ENCODE measurements around the gene PRDM13.
"Not testable (repeated sequence)": the region's sequence is repeated elsewhere in the genome, so short reads cannot be mapped to it uniquely, and the experiment has no call there.

PRDM13 gene

DNA sequence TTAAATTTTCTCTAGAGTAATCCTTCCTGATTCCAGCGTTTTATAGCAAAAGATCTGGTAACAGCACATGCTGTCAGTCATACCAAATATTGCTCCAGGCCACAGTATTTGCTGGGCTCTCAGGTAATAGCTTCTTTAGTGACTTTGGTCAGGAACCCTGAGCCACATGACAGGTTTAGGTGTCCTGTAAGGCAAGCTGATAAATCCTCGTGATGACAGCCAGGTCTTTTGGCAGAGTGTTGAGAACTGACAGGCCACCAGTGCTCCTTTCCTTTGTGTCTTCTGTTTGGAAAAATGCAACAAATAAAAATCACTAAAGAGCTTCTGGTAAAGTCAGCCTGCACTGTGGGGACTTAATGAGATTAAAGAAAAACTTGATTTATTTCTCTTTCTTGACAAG is 34.6 kb downstream of the PRDM13 start:
- Histone ChIP-seq H3K4me1 (ENCODE audit: control insufficient read depth, insufficient read depth, low read length) (no peaks in the 10 kb centered on the region), H3K36me3 (ENCODE audit: control insufficient read depth, insufficient read depth, low read length) (no peaks in the 10 kb centered on the region), H3K4me3 (ENCODE audit: low read depth, low read length) (no peak overlapping the region), H3K27me3 (ENCODE audit: control insufficient read depth, insufficient read depth, low read length) (no peaks in the 10 kb centered on the region; the same call in 1 of the 2 replicates), H3K9ac (ENCODE audit: low read depth, low read length) (no peak overlapping the region), H3K9me3 (ENCODE audit: control insufficient read depth, insufficient read depth, low read length) (peaks cover 12% of the 10 kb centered on the region; the same call in 1 of the 2 replicates), H3K27ac (ENCODE audit: low read depth, low read length) (no peak overlapping the region)

DNA sequence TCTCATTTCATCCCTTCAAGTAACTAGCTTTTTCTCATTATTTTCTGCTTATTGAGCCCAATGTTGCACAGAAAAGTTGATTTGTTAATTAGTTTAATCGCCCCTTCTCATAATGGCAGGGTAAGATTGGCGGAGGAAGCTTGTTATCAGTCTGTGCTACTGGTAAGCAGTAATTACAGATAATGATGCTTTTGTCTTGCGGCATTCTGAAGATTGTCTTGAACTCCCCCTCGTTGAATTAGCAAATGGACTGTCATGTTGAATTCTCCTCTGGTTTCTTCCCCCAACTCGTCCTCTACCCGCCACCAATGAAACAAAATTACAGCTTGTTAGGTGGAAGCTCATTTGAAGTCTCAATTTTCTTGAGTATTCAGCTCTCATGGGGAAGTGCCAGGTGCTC is 39.4 kb downstream of the PRDM13 start:
- no peak overlapping the region for H3K27ac ChIP-seq (ENCODE audit: low read depth, low read length)
- H3K36me3 ChIP-seq (ENCODE audit: control insufficient read depth, insufficient read depth, low read length): no peaks in the 10 kb centered on the region

DNA sequence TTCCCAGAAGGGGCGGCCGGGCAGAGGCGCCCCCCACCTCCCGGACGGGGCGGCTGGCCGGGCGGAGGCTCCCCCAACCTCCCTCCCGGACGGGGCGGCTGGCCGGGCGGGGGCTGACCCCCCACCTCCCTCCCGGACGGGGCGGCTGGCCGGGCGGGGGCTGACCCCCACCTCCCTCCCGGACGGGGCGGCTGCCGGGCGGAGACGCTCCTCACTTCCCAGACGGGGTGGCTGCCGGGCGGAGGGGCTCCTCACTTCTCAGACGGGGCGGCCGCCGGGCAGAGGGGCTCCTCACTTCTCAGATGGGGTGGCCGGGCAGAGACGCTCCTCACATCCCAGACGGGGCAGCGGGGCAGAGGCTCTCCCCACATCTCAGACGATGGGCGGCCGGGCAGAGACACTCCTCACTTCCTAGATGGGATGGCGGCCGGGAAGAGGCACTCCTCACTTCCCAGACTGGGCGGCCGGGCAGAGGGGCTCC is 43.5 kb downstream of the PRDM13 start:
- not testable (repeated sequence) for H3K4me1 ChIP-seq (ENCODE audit: control insufficient read depth, insufficient read depth, low read length); H3K36me3 ChIP-seq (ENCODE audit: control insufficient read depth, insufficient read depth, low read length); H3K9ac ChIP-seq (ENCODE audit: low read depth, low read length); H3K27me3 ChIP-seq (ENCODE audit: control insufficient read depth, insufficient read depth, low read length); H3K4me3 ChIP-seq (ENCODE audit: low read depth, low read length); H3K27ac ChIP-seq (ENCODE audit: low read depth, low read length); H3K9me3 ChIP-seq (ENCODE audit: control insufficient read depth, insufficient read depth, low read length)

More for the DNA sequence above, 39.4 kb downstream of the PRDM13 start:
- Histone ChIP-seq H3K9ac (ENCODE audit: low read depth, low read length) (no peak overlapping the region), H3K27me3 (ENCODE audit: control insufficient read depth, insufficient read depth, low read length) (no peaks in the 10 kb centered on the region; the same call in 1 of the 2 replicates), H3K9me3 (ENCODE audit: control insufficient read depth, insufficient read depth, low read length) (no peaks in the 10 kb centered on the region), H3K4me1 (ENCODE audit: control insufficient read depth, insufficient read depth, low read length) (no peaks in the 10 kb centered on the region), H3K4me3 (ENCODE audit: low read depth, low read length) (no peak overlapping the region)

DNA sequence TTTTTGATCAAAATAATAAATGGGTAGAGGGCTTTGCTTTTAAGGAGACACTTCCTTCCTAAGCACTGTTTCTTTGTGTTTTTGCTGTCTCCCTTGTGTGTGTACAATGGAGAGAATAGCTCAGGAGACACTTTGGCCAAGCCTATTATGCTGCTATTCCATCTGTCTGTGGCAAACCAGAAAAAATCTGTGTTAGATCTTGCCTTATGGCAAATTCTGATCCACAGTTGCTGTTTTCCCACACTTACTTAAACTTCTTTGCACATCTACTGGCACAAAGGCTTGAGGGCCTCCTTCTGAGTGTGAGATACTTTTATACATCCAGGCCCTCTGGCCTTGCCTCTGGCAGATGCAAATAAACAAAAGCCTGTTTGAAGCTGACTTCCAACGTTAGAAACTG is 53.6 kb downstream of the PRDM13 start:
- Histone ChIP-seq H3K27ac (ENCODE audit: low read depth, low read length) (no peak overlapping the region), H3K4me1 (ENCODE audit: control insufficient read depth, insufficient read depth, low read length) (peaks cover 8% of the 10 kb centered on the region), H3K36me3 (ENCODE audit: control insufficient read depth, insufficient read depth, low read length) (no peaks in the 10 kb centered on the region), H3K27me3 (ENCODE audit: control insufficient read depth, insufficient read depth, low read length) (no peaks in the 10 kb centered on the region), H3K4me3 (ENCODE audit: low read depth, low read length) (no peak overlapping the region), H3K9me3 (ENCODE audit: control insufficient read depth, insufficient read depth, low read length) (no peaks in the 10 kb centered on the region), H3K9ac (ENCODE audit: low read depth, low read length) (no peak overlapping the region)

DNA sequence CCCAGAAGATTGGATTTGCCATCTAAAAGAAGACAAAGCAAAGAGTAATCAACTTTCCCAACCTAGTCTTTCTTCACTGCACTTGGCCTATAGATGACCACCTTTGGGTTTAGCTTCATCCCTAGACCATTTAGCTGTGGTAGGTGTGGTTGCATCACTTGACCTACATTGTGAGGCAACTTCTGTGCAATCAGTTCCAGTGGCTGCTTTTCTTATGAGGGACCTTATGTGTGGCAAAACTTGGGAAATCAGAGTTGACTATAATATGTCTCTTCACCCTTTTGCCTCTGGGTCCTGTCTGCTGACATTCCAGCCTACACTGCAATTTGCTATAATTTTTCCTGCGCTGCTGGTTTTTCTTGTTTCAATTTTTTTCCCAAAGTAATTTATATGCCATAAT is 55.2 kb downstream of the PRDM13 start:
- Histone ChIP-seq H3K4me1 (ENCODE audit: control insufficient read depth, insufficient read depth, low read length) (peaks cover 11% of the 10 kb centered on the region), H3K9ac (ENCODE audit: low read depth, low read length) (no peak overlapping the region), H3K9me3 (ENCODE audit: control insufficient read depth, insufficient read depth, low read length) (no peaks in the 10 kb centered on the region), H3K36me3 (ENCODE audit: control insufficient read depth, insufficient read depth, low read length) (no peaks in the 10 kb centered on the region), H3K4me3 (ENCODE audit: low read depth, low read length) (no peak overlapping the region), H3K27me3 (ENCODE audit: control insufficient read depth, insufficient read depth, low read length) (no peaks in the 10 kb centered on the region), H3K27ac (ENCODE audit: low read depth, low read length) (no peak overlapping the region)

DNA sequence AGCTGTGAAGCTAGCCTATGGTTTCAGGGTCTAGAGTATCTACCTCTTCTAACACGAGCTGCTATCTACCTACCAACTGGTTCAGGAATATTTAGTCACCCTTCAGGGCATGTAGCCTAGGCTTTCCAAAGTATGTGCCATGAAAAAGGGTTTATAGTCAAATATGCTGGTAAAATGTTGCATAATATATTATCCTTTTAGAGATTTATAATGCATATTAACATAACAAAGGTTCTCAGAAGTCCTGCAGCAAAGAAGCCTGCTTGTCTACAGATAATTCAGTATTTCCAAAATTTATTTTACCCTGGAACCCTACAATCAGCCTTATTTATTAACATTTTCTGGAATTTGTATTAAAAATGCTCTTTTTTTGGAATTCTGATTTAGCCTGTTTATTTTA is 56.0 kb downstream of the PRDM13 start:
- Histone ChIP-seq H3K27ac (ENCODE audit: low read depth, low read length) (no peak overlapping the region), H3K4me3 (ENCODE audit: low read depth, low read length) (no peak overlapping the region), H3K36me3 (ENCODE audit: control insufficient read depth, insufficient read depth, low read length) (no peaks in the 10 kb centered on the region), H3K9ac (ENCODE audit: low read depth, low read length) (no peak overlapping the region), H3K4me1 (ENCODE audit: control insufficient read depth, insufficient read depth, low read length) (peaks cover 11% of the 10 kb centered on the region), H3K9me3 (ENCODE audit: control insufficient read depth, insufficient read depth, low read length) (no peaks in the 10 kb centered on the region), H3K27me3 (ENCODE audit: control insufficient read depth, insufficient read depth, low read length) (no peaks in the 10 kb centered on the region)

Measured in HUES48 (cell line).